GM21360 (cell line): ENCODE results near the gene SLC36A1.
A peak's percentile ranks its signal among the peaks of the same experiment; 100 is the strongest.

ENCODE experiments used
- ATAC-seq: cut with Tn5 transposase; IDR thresholded peaks from one replicate; pipeline ENCODE4 v1.9.1; 2021; ENCODE audit warnings: mild to moderate bottlenecking, moderate library complexity; ENCODE audit not compliant: unreplicated experiment

SLC36A1 gene

GRCh38 chr5:151451626-151452520 lies 4.5 kb downstream of the SLC36A1 start:
- ATAC-seq: peak; percentile 46

GRCh38 chr5:151454166-151454565 lies 6.8 kb downstream of the SLC36A1 start:
- ATAC-seq: no peak

GRCh38 chr5:151454889-151455288 lies 7.5 kb downstream of the SLC36A1 start:
- ATAC-seq: no peak

- no peak for ATAC-seq
Observed at GRCh38 chr5:151456321-151456940, 9.0 kb downstream of the SLC36A1 start.

GRCh38 chr5:151458314-151458713 lies 10.9 kb downstream of the SLC36A1 start:
- ATAC-seq: no peak

GRCh38 chr5:151459680-151460324 lies 12.4 kb downstream of the SLC36A1 start:
- ATAC-seq: no peak

- peak; percentile 95 for ATAC-seq
Observed at GRCh38 chr5:151461312-151461711, 13.9 kb downstream of the SLC36A1 start.

- ATAC-seq: no peak
Observed at GRCh38 chr5:151463137-151464029, 16.0 kb downstream of the SLC36A1 start.

GRCh38 chr5:151464101-151464500 lies 16.7 kb downstream of the SLC36A1 start:
- no peak for ATAC-seq

- no peak for ATAC-seq
Observed at GRCh38 chr5:151465476-151465875, 18.1 kb downstream of the SLC36A1 start.

- ATAC-seq: no peak
Observed at GRCh38 chr5:151467576-151467975, 20.2 kb downstream of the SLC36A1 start.

- no peak for ATAC-seq
Observed at GRCh38 chr5:151469386-151469785, 22.0 kb downstream of the SLC36A1 start.

- no peak for ATAC-seq
Observed at GRCh38 chr5:151469992-151470391, 22.6 kb downstream of the SLC36A1 start.

GRCh38 chr5:151470439-151470838 lies 23.0 kb downstream of the SLC36A1 start:
- ATAC-seq: no peak

- ATAC-seq: no peak
Observed at GRCh38 chr5:151471276-151471675, 23.9 kb downstream of the SLC36A1 start.

GRCh38 chr5:151474799-151475198 lies 27.4 kb downstream of the SLC36A1 start:
- ATAC-seq: no peak

GRCh38 chr5:151475388-151475787 lies 28.0 kb downstream of the SLC36A1 start:
- ATAC-seq: no peak

- ATAC-seq: no peak
Observed at GRCh38 chr5:151476016-151476415, 28.6 kb downstream of the SLC36A1 start.

- ATAC-seq: no peak
Observed at GRCh38 chr5:151477101-151477500, 29.7 kb downstream of the SLC36A1 start.

- ATAC-seq: no peak
Observed at GRCh38 chr5:151480384-151481293, 33.2 kb downstream of the SLC36A1 start.
